SK-N-SH (cell line): ENCODE measurements around the gene PTPRN. TPM values are rescaled to one million over a fixed set of nuclear protein-coding genes. Genes with fewer than 3 reads are reported as not detected.

ENCODE experiments used
- CTCF ChIA-PET: fragments of 300-600, 350-600 bp; formaldehyde crosslinking; extraction: SDS; loops from one replicate; lab custom pipeline; 2021; lab: Yijun Ruan, JAX
- POLR2A ChIA-PET: fragments of 350-600 bp; sonication (Branson Sonifier 250); formaldehyde crosslinking; extraction: SDS; loops from one replicate; lab custom pipeline; 2020; ENCODE audit warnings: antibody characterized with exemption, inconsistent platforms; lab: Yijun Ruan, JAX
- DNase-seq: peaks from one replicate; pipeline ENCODE4 v3.0.0; 2012
- H2AFZ ChIP-seq: fragments of 200-600 bp; sonication (generic); 2 replicates; pipeline ENCODE4 v1.8.1; 2016; ENCODE audit warnings: antibody characterized with exemption, mild to moderate bottlenecking, low read depth
- H3F3A ChIP-seq: fragments of 200-600 bp; sonication (generic); replicated peaks from 2 replicates; pipeline ENCODE3; 2016; ENCODE audit warnings: antibody characterized with exemption, mild to moderate bottlenecking; ENCODE audit not compliant: insufficient read depth
- H3K27ac ChIP-seq, 2 experiments: fragments of 200-500 bp in 1 of 2; fragments of 200-600 bp in 1 of 2; sonication (Bioruptor generic) in 1 of 2; sonication (generic), shearing (Covaris generic) in 1 of 2; 2 replicates each; pipeline versions ENCODE4 v1.5.1 to v1.6.1; 2014 to 2016; ENCODE audit warnings: low read depth in 2 of 2, inconsistent platforms in 1 of 2, low read length in 1 of 2, mild to moderate bottlenecking in 1 of 2, mixed read lengths in 1 of 2
- H3K27me3 ChIP-seq: fragments of 200-600 bp; sonication (generic), shearing (Covaris generic); 2 replicates; pipeline ENCODE4 v1.6.1; 2016; ENCODE audit warnings: mixed run types; ENCODE audit not compliant: insufficient read depth
- H3K36me3 ChIP-seq, 2 experiments: fragments of 200-500 bp in 1 of 2; fragments of 200-600 bp in 1 of 2; sonication (Bioruptor generic) in 1 of 2; sonication (generic) in 1 of 2; replicated peaks in 1 of 2; 2 replicates each; pipeline versions ENCODE3 to v1.5.1; 2014 to 2016; ENCODE audit warnings: low read length in 1 of 2, mild to moderate bottlenecking in 1 of 2; ENCODE audit not compliant: insufficient read depth in 2 of 2, control insufficient read depth in 1 of 2
- H3K4me1 ChIP-seq, 2 experiments: fragments of 200-500 bp in 1 of 2; fragments of 200-600 bp in 1 of 2; sonication (Bioruptor generic) in 1 of 2; sonication (generic), shearing (Covaris generic) in 1 of 2; 2 replicates each; pipeline versions ENCODE4 v1.5.1 to v1.6.1; 2014 to 2016; ENCODE audit warnings: low read depth in 1 of 2, low read length in 1 of 2, mixed run types in 1 of 2; ENCODE audit not compliant: insufficient read depth in 2 of 2, control insufficient read depth in 1 of 2
- H3K4me2 ChIP-seq: fragments of 200-600 bp; sonication (generic), shearing (Covaris generic); 2 replicates; pipeline ENCODE4 v1.6.1; 2017; ENCODE audit warnings: mixed run types
- H3K4me3 ChIP-seq, 2 experiments: fragments of 200-500 bp in 1 of 2; fragments of 200-600 bp in 1 of 2; sonication (Bioruptor generic) in 1 of 2; sonication (generic), shearing (Covaris generic) in 1 of 2; 2 replicates each; pipeline versions ENCODE4 v1.5.1 to v1.8.1; 2014 to 2016; ENCODE audit warnings: low read depth in 2 of 2, inconsistent platforms in 1 of 2, low read length in 1 of 2, mild to moderate bottlenecking in 1 of 2, mixed read lengths in 1 of 2, moderate library complexity in 1 of 2
- H3K79me2 ChIP-seq: fragments of 200-600 bp; sonication (generic); 2 replicates; pipeline ENCODE4 v1.8.1; 2017; ENCODE audit warnings: mild to moderate bottlenecking; ENCODE audit not compliant: insufficient read depth
- H3K9ac ChIP-seq: fragments of 200-600 bp; sonication (generic); 2 replicates; pipeline ENCODE4 v1.6.1; 2017; ENCODE audit warnings: mixed run types
- H3K9me2 ChIP-seq: fragments of 200-600 bp; sonication (generic); 2 replicates; pipeline ENCODE4 v1.6.1; 2017; ENCODE audit warnings: mixed run types
- H3K9me3 ChIP-seq: fragments of 200-600 bp; sonication (generic); 2 replicates; pipeline ENCODE4 v1.6.1; 2017; ENCODE audit warnings: mixed run types, mild to moderate bottlenecking, moderate library complexity
- H4K20me1 ChIP-seq: fragments of 200-600 bp; sonication (generic); 2 replicates; pipeline ENCODE4 v1.6.1; 2017; ENCODE audit warnings: mild to moderate bottlenecking, mixed run types; ENCODE audit not compliant: insufficient read depth
- CHD2 ChIP-seq: fragments of 150-350 bp; IDR thresholded peaks from 2 replicates; pipeline ENCODE4 v1.6.1; 2018; ENCODE audit warnings: low read length; ENCODE audit not compliant: partially characterized antibody
- ELF1 ChIP-seq: IDR thresholded peaks from 2 replicates; pipeline ENCODE4 v1.4.0; 2012
- EP300 ChIP-seq, 2 experiments: IDR thresholded peaks; 2 replicates each; pipeline versions ENCODE4 v1.4.0 to v1.6.1; 2012; ENCODE audit warnings: borderline replicate concordance in 1 of 2, low read depth in 1 of 2, low read length in 1 of 2
- EZH2phosphoT487 ChIP-seq: fragments of 200-600 bp; sonication (generic); IDR thresholded peaks from 2 replicates; pipeline ENCODE4 v1.6.1; 2017; ENCODE audit warnings: low read depth, mixed run types, mild to moderate bottlenecking, antibody characterized with exemption, moderate library complexity, borderline replicate concordance
- FOSL2 ChIP-seq: IDR thresholded peaks from 2 replicates; pipeline ENCODE4 v1.4.0; 2012; ENCODE audit warnings: low read depth, mild to moderate bottlenecking, moderate library complexity, borderline replicate concordance
- IRF3 ChIP-seq: fragments of 150-350 bp; IDR thresholded peaks from 2 replicates; pipeline ENCODE4 v1.6.1; 2016; ENCODE audit warnings: mild to moderate bottlenecking, low read depth, low read length
- JUND ChIP-seq: IDR thresholded peaks from 2 replicates; pipeline ENCODE4 v1.4.0; 2012
- MAX ChIP-seq: IDR thresholded peaks from 2 replicates; pipeline ENCODE4 v1.4.0; 2012; ENCODE audit warnings: low read depth
- NFIC ChIP-seq: IDR thresholded peaks from 2 replicates; pipeline ENCODE4 v1.4.0; 2012; ENCODE audit warnings: borderline replicate concordance
- PBX3 ChIP-seq: IDR thresholded peaks from 2 replicates; pipeline ENCODE4; 2012
- REST ChIP-seq: IDR thresholded peaks from 2 replicates; pipeline ENCODE4 v1.6.1; 2012; ENCODE audit warnings: mild to moderate bottlenecking, low read depth, low read length, moderate library complexity
- RFX5 ChIP-seq: IDR thresholded peaks from 2 replicates; pipeline ENCODE4 v1.6.1; 2012; ENCODE audit warnings: mild to moderate bottlenecking, improper control_type of control experiment, low read length
- RXRA ChIP-seq: IDR thresholded peaks from 2 replicates; pipeline ENCODE4 v1.4.0; 2012; ENCODE audit warnings: low read depth, mild to moderate bottlenecking, borderline replicate concordance
- SMC3 ChIP-seq: IDR thresholded peaks from 2 replicates; pipeline ENCODE4 v1.6.1; 2012; ENCODE audit warnings: low read depth, low read length, improper control_type of control experiment
- TEAD4 ChIP-seq: IDR thresholded peaks from 2 replicates; pipeline ENCODE4 v1.4.0; 2012; ENCODE audit warnings: mild to moderate bottlenecking, borderline replicate concordance; ENCODE audit not compliant: insufficient read depth
- USF1 ChIP-seq: IDR thresholded peaks from 2 replicates; pipeline ENCODE4 v1.4.0; 2012; ENCODE audit warnings: low read depth, borderline replicate concordance
- ZBTB33 ChIP-seq: IDR thresholded peaks from 2 replicates; pipeline ENCODE4 v1.4.0; 2012; ENCODE audit warnings: low read depth, borderline replicate concordance
- WGBS: methylation state at CpG from one replicate; pipeline ENCODE4 v1.1.6; 2017; ENCODE audit warnings: low lambda C conversion rate; 5-methylcytosine and 5-hydroxymethylcytosine counted together
- polyA plus RNA-seq, 3 experiments: library from polyadenylated mRNA; depleted of rRNA; stranded (reverse); fragments of >200 nt; gene quantifications; 2 replicates each; pipeline ENCODE4 v1.2.3, GENCODE V29; 2012

The PTPRN gene
- polyA plus RNA-seq, 1 of the 3 experiments (the other 2 are of a cell fraction) = 9.5 TPM

GRCh38 chr2:219332542-219332941, 23.3 kb upstream of the PTPRN start, which contains the start of gene RESP18:
Gene RESP18, minus strand, starts transcription at chr2:219332744.
- Histone ChIP-seq H3K4me2 (no peak within 1 kb of the TSS), H2AFZ (no peak within 1 kb of the TSS), H3K36me3 (no peaks in the 10 kb centered on the region), H3K9me2 (no peaks in the 10 kb centered on the region), H3F3A (no peaks in the 10 kb centered on the region), H3K9me3 (no peaks in the 10 kb centered on the region), H3K27me3 (peaks cover 23% of the 10 kb centered on the region), H3K79me2 (no peaks in the 10 kb centered on the region), H3K4me1 (no peaks in the 10 kb centered on the region), H3K27ac (no peak within 1 kb of the TSS), H3K9ac (no peak within 1 kb of the TSS), H4K20me1 (no peaks in the 10 kb centered on the region), H3K4me3 (no peak within 1 kb of the TSS)
- WGBS = 52% methylated on average over 23 of the region's 24 CpGs
- CTCF ChIA-PET = interaction anchor here (0.8 to 2.0 kb wide), 2 partner anchors 19 to 37 kb away, joined by 5 read pairs; no protein-coding TSS in a partner anchor
- DNase-seq = no peak
- TF ChIP-seq RFX5 = no peak
- TF ChIP-seq IRF3 = no peak
- no peak for TF ChIP-seq ZBTB33
- TF ChIP-seq USF1 = no peak
- TF ChIP-seq RXRA = no peak
- no peak for TF ChIP-seq MAX
- no peak for TF ChIP-seq NFIC
- TF ChIP-seq EP300 (IDR thresholded peaks at IDR 0.05; ENCODE audit: borderline replicate concordance in 1 of 2, low read depth in 1 of 2, low read length in 1 of 2) = no peak
- no peak for TF ChIP-seq FOSL2
- TF ChIP-seq EZH2phosphoT487 = no peak
- no peak for TF ChIP-seq PBX3
- TF ChIP-seq CHD2 = no peak
- TF ChIP-seq SMC3 = no peak
- TF ChIP-seq JUND = no peak
- TF ChIP-seq TEAD4 = no peak
- no peak for TF ChIP-seq REST
- no peak for TF ChIP-seq ELF1
- POLR2A ChIA-PET = no interaction called here
